ENCODE results near the gene GJA3.

- TF ChIP-seq POLR2A (IDR thresholded peaks at IDR 0.05; ENCODE audit: low read depth) = no peak
- no peak for TF ChIP-seq CTCF (IDR thresholded peaks at IDR 0.05)
- no peak for TF ChIP-seq EP300 (IDR thresholded peaks at IDR 0.05)
These were observed 20.3 kb upstream of the GJA3 start for GRCh38 chr13:20181188-20181587.
